Islet precursor cell (in vitro differentiated cells): Measurements from ENCODE around the gene SLC1A4.
"Not testable (repeated sequence)": the region's sequence is repeated elsewhere in the genome, so short reads cannot be mapped to it uniquely, and the experiment has no call there.

Source experiments
- DNase-seq: peaks from one replicate; pipeline ENCODE4 v3.0.0-alpha.2; 2018

The SLC1A4 gene

DNA sequence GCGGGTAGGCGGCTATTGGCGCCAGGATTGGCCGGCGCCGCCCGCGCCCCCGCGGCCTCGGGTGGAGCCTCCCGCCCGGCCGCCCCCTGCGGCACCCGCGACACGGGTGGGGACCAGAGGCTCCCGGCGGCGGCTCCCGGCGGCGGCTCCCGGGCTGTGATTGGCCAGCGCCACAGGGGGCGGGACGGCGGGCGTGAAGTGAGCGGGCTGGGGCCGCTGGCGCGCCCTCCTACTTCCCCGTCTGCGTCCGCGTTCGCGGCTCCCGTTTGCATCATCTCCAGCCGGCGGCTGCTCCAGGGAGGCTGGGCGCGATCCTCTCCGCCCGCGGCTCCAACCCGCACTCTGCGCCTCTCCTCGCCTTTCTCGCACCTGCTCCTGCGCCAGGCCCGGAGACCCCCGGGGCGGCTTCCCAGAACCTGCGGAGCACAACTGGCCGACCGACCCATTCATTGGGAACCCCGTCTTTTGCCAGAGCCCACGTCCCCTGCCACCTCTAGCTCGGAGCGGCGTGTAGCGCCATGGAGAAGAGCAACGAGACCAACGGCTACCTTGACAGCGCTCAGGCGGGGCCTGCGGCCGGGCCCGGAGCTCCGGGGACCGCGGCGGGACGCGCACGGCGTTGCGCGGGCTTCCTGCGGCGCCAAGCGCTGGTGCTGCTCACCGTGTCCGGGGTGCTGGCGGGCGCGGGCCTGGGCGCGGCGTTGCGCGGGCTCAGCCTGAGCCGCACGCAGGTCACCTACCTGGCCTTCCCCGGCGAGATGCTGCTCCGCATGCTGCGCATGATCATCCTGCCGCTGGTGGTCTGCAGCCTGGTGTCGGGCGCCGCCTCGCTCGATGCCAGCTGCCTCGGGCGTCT, at the start of gene SLC1A4:
TSS of gene SLC1A4 (plus strand) at position 274 of the 856 bp plus-strand sequence. CDS start at position 519, 245 bp downstream.
- DNase-seq: peak; percentile 86

DNA sequence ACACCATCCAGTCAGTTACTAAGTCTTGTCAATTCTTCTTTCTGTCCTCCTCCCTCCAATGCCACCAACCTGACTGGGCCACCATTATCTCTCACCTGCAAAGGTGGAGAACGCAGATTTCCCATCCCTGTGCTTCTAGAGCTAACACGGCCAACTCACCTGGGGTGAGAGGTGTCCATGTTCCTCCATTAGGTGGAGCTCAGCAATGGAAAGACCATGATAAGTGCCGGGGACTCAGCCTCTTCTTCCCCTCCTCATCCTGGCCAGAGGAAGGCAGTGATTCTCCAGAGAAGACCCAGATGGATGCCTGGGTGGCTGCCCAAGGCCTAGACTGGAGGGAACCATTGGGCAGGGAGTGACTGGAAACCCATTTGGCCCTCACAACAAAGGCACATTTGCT, 48.1 kb upstream of the SLC1A4 start:
- DNase-seq: no peak

DNA sequence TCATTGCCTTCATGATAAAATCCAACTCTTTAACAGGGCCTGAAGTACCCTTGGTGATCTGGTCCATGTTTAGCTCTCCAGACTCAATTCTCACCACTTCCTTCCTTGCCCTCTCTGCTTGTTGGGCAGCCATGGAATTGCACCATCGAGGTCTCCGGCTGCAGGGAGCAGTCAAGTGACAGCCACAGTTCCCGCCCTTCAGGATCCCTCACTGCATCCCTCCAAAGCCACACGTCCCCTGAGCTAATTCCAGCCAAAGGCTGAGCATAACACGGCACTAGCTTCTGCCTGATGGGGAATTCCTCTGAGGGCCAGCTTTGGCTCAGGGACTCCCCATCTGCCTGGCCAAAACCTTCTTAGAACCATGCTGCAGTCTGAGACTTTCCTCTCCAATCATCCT, 47.4 kb upstream of the SLC1A4 start:
- DNase-seq: no peak

DNA sequence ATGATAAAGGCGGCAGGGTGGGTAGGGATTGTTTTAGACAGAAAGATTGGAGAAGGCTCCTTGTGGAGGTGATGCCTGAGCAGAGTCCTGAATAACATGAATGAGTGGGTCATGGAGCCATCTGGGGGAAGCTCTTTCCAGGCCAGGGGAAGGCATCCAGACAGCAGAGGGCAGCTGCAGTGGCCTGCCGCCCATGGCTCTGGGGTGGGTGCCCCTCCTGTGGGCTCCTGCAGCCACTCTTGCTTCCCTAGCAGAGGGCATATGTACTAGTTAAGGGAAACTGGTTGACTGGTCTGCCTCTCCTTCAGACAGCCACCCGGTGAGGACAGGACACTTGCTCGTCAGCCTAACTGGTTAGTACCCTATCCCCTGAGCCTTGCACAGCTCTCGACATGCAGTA, 46.5 kb upstream of the SLC1A4 start:
- DNase-seq: peak; percentile 80

DNA sequence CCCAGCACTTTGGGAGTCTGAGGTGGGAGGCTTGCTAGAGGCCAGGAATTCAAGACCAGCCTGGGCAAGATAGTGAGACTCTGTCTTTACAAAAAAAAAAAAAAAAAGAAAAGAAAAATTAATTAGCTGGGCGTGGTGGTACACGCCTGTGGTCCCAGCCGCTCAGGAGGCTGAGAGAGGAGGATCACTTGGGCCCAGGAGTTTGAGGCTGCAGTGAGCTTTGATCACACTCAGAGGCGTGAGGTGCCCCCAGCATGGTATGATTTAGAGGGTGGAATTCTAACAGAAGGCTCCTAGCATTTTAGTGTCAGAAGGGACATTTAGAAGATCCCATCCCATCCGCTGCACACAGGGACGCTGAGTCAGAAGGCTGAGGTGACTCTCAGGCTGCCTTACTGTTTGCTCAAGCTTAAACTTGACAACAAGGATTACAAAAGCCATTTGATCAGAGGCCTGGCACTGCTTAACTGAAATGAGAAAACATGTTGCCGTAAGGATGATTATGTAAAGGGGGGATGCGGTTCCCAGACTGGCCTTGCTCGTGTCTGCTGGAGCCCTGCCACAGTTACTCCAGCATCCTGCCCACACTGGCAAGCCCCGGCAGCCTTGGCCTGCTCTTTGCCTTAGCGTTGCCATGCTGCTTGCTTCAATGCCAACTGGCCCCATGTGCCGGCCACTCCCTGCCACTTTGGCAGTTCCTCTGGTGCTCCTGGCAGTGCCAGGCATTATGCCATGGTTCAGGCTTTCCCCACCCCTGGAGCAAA, 45.6 kb upstream of the SLC1A4 start:
- DNase-seq: peak; percentile 43

DNA sequence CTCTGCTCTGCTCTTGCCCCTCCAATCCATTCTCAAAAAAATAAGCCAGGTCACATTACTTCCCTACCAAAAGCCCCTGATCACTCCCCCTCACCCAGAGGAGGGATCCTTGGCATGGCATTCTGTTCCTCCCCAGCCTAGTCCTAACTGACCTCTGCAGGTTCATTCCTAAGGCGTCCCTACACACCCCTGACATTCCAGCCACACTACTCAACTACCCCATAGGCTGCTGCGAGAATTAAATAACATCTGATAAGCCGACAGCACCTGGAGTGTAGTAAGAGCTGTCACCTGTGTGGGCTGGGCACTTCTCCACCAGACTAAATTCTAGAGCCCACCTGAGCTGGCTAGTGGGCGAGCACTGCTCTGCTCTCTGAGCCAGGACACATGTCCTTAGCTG, 44.7 kb upstream of the SLC1A4 start:
- DNase-seq: peak; percentile 57

DNA sequence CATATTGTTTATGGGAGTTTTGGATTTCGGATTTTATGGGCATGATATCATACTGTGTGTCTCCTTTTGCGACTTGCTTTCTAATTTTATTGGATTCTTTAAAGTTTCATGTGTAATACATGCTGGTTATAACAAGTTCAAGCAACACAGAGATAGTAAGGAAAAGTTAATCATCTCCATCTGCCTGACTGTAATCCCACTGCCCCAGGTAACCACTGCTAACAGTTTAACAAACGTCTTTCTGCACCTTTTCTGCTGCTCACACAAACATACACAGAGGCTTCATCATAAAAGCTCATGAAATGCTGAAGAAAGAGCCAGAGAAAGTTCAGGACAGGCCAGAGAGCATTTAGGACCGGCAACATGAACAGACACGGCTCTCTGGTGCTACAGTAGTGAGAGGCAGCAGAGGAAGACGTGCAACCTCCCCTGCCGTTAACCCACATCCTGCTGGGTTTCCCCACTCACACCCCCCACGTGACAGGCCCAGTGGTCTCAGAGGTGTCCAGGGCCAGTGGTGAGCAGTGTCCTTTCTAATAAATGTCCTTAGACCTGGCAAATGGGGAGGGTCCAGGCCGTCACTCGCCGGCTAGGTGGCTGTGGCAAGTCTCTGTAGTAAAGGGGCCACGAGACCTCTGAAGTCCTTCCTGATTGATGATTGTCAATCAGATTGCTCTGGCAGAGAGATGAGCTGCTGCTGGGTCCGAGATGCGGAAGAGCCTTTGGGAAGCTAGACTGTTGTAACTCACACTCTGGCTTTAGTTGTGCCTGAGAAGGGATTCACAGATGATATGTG, 43.0 kb upstream of the SLC1A4 start:
- peak; percentile 59 for DNase-seq

DNA sequence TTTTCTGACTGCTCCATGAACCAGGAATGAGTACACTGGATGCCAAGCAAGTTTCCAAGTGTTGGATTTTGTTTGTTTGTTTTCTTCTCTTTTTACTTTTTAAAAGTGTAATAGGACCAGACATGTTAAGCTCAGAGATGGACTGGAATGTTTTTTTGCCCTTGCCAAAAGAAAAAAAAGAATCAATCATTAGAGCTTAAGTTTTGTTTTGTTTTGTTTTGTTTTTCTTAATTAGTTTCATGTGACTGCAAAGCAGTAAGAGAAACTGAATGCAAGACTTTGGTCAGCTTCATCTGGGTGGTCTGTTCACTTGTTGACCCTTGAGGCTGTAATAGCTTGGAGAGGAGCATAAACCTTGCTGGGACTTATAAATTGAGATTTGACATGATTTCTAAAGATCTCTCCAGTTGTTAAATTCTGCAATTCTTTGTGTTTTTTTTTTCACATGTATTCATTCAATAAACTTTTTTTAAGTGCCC, 42.4 kb upstream of the SLC1A4 start:
- no peak for DNase-seq

DNA sequence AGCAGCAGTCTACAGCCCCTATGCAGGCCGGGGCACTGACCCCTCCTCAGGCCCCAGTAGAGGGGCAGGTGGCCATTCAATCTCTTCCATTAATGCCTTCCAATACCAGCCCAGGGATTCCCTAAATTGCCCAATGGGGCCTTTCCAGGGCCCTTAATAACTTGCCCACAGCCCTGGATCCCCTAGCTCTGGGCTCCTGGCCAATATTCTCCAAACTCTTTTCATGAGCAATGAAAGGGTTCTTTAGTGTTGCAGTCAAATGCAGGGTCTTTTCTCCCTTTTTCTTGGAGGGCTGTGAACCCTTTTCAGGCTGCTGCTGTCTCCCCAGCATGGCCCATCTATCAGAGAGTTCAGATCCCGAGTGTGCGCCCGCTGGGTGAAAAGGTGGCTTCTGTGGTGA, 41.3 kb upstream of the SLC1A4 start:
- no peak for DNase-seq

DNA sequence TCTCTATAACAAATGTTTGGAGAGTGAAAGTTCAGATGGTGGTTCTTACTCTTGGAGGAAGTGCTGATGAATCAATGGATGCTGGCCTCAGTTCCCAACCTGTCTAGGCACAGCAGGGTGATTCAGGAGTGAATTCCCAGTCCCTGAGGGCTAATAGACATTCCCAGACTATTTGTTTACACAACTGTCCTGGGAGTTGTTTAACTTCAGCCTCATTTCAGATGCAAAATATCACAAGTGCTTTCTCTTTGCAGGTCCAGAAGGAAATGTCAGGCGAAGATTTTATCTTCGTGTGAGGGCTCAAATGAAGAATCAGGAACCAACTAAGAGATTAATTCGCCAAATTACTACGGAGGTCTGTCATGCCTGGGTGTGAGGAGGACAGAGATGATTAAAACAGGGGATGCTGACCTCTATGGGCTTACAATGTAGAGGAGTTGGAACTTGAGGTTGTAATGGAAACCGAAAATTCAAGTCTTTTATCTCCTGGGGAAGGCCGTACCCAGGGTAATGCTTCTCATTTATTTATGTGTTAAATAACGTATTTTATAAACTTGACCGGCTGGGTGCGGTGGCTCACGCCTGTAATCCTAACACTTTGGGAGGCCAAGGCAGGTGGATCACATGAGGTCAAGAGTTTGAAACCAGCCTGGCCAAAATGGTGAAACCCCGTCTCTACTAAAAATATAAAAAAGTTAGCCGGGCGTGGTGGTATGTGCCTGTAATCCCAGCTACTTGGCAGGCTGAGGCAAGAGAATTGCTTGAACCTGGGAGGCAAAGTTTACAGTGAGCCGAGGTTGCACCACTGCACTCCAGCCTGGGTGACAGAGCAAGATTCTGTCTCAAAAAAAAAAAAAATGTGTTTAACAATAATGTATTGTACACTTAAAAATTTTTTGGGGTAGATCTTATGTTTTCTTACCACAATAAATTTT, 38.7 kb upstream of the SLC1A4 start:
- DNase-seq: no peak

DNA sequence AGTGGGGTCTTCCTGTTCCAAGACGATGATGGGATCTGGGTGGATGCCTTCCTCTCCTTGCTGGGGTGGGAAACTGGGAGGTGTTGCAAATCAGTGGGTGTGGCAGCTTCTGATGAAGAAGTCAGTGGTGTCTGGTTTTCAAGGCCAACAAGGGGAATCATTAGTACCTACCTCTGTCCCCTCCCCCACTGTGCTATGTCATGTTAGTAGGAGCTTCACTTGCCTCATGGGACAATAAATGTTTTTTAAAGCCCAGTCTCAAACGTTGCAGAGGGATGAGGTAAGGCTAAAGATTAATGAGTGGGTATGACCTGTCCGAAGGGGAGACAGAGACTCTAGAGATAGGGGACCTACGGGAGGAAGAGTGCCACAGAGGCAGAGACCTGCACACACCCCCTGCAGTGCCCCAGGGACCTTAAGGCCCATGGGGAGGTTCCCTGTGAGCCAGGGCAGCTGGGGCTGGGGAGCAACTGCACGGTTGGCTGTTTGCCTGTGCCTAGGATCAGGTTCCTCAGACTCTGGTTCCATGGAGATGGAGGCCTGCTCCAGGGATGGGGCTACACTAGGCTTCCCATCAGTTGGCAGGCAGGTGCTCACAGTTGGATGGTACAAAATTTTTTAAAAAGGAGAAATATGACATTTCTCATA, 37.8 kb upstream of the SLC1A4 start:
- DNase-seq: no peak

DNA sequence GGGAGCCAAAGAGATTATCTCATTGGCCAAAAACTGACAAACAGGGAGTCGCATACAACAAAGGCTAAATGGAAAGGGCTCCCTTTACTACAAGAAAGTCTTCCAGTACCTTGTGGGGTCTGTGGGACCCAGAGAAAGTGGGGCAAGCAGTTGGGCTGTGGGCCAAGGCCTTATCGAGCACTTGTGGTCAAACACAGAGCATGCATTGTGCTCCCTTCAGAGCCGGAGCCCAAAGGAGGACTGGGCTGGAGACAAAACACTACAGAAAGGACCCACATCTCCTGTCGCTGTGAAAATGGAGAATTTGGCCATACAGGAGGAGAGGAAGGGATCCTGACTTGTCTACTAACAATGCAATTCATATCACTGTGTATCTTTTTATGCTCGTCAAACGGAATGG, 37.1 kb upstream of the SLC1A4 start:
- no peak for DNase-seq

DNA sequence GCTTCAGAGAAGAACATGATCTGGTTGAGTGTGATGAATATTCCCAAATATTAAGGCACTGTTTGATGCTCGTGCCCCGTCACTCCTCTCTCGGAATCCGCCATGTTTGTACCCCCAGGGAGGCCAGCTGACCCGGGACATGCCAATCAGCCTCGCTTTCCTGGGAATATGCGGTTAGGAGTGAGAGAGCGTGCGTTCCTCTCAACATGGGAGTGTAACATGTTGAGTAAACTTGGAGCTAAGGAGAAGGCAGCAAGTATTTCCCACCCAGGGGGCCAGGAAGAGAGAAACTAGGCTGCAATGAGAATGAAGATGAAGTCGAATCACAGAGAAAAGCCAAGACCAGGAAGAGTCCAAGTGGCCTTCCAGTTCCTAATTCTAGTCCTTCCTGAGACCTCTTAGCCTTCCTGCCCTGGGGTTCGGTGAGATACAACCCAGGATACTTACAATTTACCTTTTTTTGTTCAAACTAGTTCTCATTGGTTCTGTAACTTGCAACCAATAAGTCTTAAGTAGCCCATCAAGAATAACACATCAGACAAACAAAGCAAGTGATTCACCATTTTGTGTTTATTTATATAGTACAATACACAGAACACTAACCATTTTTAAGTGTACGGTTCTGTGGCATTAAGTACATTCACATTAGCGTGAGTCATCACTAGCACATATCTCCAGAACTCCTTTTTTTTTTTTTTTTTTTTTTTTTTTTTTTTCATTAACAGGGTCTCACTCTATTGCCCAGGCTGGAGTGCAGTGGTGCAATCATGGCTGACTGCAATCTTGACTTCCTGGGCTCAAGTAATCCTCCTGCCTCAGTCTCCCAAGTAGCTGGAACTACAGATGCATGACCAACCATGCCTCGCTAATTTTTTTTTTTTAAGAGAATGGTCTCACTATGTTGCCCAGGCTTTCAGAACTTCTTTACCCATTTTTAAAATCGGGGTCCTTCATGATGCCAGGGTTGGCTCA, 36.4 kb upstream of the SLC1A4 start:
- DNase-seq: no peak

DNA sequence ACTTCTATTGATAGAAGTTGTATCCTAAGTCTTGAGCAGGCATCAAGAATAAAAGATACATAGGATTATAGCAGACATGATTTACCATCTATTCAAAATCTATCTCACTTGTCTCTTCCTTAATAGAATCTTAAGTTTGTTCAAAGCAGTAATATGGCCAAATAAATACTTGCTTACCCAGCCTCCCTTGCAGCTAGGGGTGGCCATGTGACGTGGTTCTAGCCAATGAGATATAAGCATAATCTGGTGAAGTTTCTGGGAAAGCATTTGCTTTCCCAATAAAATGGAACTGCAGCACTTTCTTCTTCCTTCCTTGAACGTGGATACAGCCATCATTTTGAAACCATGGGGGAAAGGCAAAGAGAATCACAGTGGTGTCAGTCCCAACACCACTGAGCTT, 33.7 kb upstream of the SLC1A4 start:
- DNase-seq: no peak

DNA sequence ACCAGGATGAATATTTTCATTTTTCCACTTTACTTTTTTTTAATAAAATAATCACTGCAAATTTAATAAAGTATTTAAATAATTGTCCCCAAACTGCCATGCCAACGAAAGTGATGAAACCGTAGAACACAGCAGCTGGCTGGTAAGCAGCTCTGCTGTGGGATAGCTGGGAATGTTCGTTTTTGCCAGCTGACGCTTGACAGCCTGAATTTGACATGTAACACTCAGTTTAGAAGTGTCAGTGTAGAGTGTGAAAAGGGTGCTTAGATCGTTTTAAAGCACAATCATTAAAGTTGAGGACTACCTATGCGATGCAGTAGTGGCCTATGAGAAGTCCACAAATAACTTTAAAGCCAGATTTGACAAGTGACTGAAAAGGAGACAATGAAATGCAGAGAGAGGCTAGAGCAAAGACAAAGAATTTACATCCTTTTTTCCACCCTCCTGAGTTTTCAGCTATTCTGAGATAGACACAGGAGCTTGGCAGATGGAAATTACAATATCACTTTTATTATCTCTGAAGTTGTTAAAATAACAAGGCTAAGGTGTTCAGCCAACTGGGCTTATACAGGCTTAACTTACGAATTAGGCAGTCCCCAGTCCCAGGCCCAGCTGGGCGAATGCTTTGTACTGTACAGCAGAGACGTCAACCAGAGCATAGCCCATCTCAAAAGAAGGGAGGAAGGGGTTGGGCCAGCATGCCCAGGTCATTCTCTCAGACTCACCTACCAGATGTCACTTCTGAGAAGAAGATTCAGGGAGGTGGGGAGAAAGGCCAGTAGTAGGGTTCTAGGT, 31.9 kb upstream of the SLC1A4 start:
- no peak for DNase-seq

DNA sequence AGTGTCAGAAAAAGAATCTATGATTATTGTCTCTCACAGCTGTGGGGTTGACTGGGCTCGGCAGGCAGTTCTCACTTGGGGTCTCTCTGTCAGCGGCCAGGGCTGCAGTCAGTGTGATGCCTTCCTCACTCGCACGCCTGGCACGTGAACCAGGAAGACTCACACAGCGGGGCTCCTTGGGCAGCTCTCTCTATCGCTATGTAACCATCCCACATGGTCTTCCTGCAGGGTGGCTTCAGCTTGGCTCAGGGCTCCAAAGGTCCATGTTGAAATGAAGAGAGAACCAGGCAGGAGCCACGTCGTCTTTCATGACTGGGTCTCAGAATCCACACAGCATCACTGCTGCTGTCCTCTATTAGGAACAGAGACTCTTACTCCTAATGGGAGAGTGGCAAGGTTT, 30.6 kb upstream of the SLC1A4 start:
- no peak for DNase-seq

DNA sequence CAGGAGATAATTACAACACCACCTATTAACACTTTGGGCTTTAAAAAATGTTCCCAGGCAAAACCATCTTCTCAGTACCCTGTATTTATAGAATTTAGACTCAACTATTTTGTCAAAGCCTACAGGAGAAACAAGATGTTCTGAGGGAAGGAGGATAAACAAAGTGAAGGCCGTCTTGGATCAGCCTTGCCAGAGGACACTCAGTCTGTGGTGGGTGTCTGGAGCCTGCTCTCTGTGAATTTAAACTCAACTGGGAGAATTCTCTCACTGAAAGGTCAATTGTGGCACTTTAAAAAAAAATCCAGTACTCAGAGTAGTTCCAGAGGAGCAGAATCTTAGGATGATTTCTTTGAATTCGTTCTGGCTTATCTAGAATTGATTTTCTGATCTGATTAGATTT, 28.4 kb upstream of the SLC1A4 start:
- DNase-seq: no peak

DNA sequence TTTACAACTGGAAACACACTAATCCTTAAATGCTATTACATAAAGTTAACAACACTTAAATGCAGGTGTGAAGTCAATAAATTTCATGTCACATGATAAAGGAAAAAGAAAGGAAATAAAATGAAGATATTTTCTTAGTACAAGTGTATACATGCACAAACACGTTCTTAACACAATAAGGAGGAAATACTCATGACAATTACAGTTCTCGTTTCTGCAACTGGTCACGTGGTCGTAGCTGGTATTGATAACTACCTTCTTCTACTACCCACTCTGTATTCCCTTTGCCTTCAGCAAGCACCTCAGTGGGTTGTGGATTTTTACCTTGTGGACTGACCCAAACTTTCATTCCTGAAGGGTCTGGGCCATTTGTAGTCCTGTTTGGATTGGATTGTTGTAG, 26.1 kb upstream of the SLC1A4 start:
- not testable (repeated sequence) for DNase-seq

DNA sequence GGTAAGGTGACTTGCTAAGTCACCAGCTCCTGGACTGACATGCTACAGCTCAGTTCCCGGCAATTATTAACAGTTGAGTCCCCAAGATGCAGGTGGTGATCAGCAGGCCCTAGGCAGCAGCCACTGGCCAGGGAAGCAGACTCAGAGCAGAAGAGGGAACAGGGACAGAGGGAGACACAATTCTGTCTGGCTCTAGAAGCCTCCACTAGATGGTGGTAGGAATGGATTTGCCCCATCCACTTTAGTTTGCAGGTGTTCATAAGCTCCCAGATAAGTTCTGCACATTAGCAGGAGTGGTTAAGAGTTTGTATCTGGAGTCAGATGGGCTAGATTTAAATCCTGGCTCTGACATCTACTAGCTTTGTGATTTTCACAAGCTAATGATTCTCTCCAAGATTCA, 25.5 kb upstream of the SLC1A4 start:
- DNase-seq: no peak
